OCI-M2 (cell line): ENCODE measurements around the gene CCDC78.

Experiments used
- DNase-seq: peaks from one replicate; lab custom pipeline; 2025; ENCODE audit not compliant: unreplicated experiment; lab: John Stamatoyannopoulos, UW

CCDC78 gene

GRCh38 chr16:740459-740763 lies 14.2 kb upstream of the CCDC78 start:
- no peak for DNase-seq

GRCh38 chr16:739560-740458 lies 13.6 kb upstream of the CCDC78 start:
- no peak for DNase-seq

- DNase-seq: no peak
These were observed 10.8 kb upstream of the CCDC78 start for GRCh38 chr16:736936-737481.

- no peak for DNase-seq
These were observed 9.8 kb upstream of the CCDC78 start for GRCh38 chr16:735982-736453.

- no peak for DNase-seq
These were observed 9.0 kb upstream of the CCDC78 start for GRCh38 chr16:734981-735881.

- no peak for DNase-seq
These were observed 8.2 kb upstream of the CCDC78 start for GRCh38 chr16:734208-734980.

- DNase-seq: no peak
These were observed 7.4 kb upstream of the CCDC78 start for GRCh38 chr16:733382-734207.

GRCh38 chr16:732936-733335 lies 6.7 kb upstream of the CCDC78 start:
- no peak for DNase-seq

- DNase-seq: no peak
These were observed 6.1 kb upstream of the CCDC78 start for GRCh38 chr16:732332-732731.

GRCh38 chr16:730666-731509 lies 4.6 kb upstream of the CCDC78 start:
- DNase-seq: no peak

GRCh38 chr16:729768-730665 lies 3.8 kb upstream of the CCDC78 start:
- no peak for DNase-seq

- DNase-seq: no peak
These were observed 2.9 kb upstream of the CCDC78 start for GRCh38 chr16:728890-729744.

GRCh38 chr16:728131-728889 lies 2.1 kb upstream of the CCDC78 start:
- no peak for DNase-seq

GRCh38 chr16:727291-727977 lies 1.2 kb upstream of the CCDC78 start:
- DNase-seq: no peak

GRCh38 chr16:726188-726437 lies 130 bp downstream of the CCDC78 start:
- DNase-seq: no peak

GRCh38 chr16:725463-726187 lies 618 bp downstream of the CCDC78 start:
- DNase-seq: no peak
